GM23338 (cell line): ENCODE data around the gene AKIP1.

ENCODE experiments used
- CREB1 ChIP-seq: fragments of 250-450 bp; sonication (Bioruptor Pico); IDR thresholded peaks from 2 replicates; pipeline ENCODE4 v1.5.0; 2020; ENCODE audit warnings: low read depth, mild to moderate bottlenecking, moderate library complexity
- CTCF ChIP-seq, 2 experiments: fragments of 200-600 bp in 1 of 2; sonication (generic) in 1 of 2; conservative IDR thresholded peaks; 2 replicates each; pipeline versions ENCODE4 v1.5.1 to v1.6.1; 2016 to 2017; ENCODE audit warnings: antibody characterized with exemption in 2 of 2, low read depth in 2 of 2, mild to moderate bottlenecking in 2 of 2, moderate library complexity in 1 of 2
- ETS1 ChIP-seq: IDR thresholded peaks from 2 replicates; pipeline ENCODE4 v1.6.1; 2016; ENCODE audit warnings: antibody characterized with exemption
- EZH2 ChIP-seq: fragments of 200-600 bp; sonication (generic); IDR thresholded peaks from one replicate; pipeline ENCODE4 v1.8.0; 2017; ENCODE audit warnings: antibody characterized with exemption, mild to moderate bottlenecking, low read depth; ENCODE audit not compliant: unreplicated experiment
- EZH2phosphoT487 ChIP-seq: fragments of 200-600 bp; sonication (generic); IDR thresholded peaks from one replicate; pipeline ENCODE4 v1.8.1; 2018; ENCODE audit warnings: antibody characterized with exemption; ENCODE audit not compliant: unreplicated experiment
- JUNB ChIP-seq: IDR thresholded peaks from one replicate; pipeline ENCODE4 v1.6.1; 2016; ENCODE audit warnings: antibody characterized with exemption; ENCODE audit not compliant: unreplicated experiment
- NANOG ChIP-seq: IDR thresholded peaks from 2 replicates; pipeline ENCODE4 v1.6.1; 2016; ENCODE audit warnings: antibody characterized with exemption, borderline replicate concordance
- POLR2AphosphoS5 ChIP-seq: IDR thresholded peaks from 2 replicates; pipeline ENCODE4 v1.6.1; 2016; ENCODE audit warnings: antibody characterized with exemption, low read depth
- REST ChIP-seq: IDR thresholded peaks from one replicate; pipeline ENCODE4 v1.6.1; 2018; ENCODE audit warnings: antibody characterized with exemption; ENCODE audit not compliant: unreplicated experiment
- STAT1 ChIP-seq: IDR thresholded peaks from one replicate; pipeline ENCODE4 v1.6.1; 2016; ENCODE audit warnings: antibody characterized with exemption; ENCODE audit not compliant: unreplicated experiment
- ZNF462 ChIP-seq: fragments of 250-450 bp; sonication (Bioruptor Pico); IDR thresholded peaks from 2 replicates; pipeline ENCODE4 v1.5.0; 2020; ENCODE audit warnings: mild to moderate bottlenecking, moderate library complexity

- no peak for TF ChIP-seq POLR2AphosphoS5
- TF ChIP-seq CTCF (conservative IDR thresholded peaks at IDR 0.05; ENCODE audit: low read depth in 2 of 2), result no peak
- no peak for TF ChIP-seq STAT1
- no peak for TF ChIP-seq REST
- no peak for TF ChIP-seq ZNF462
- no peak for TF ChIP-seq EZH2
- no peak for TF ChIP-seq JUNB
- TF ChIP-seq EZH2phosphoT487, result no peak
- TF ChIP-seq ETS1, result no peak
- TF ChIP-seq CREB1, result no peak
- TF ChIP-seq NANOG, result no peak
These were observed 15.2 kb downstream of the AKIP1 start for GRCh38 chr11:8926236-8926635.
